ENCODE data around the gene BCL2L15. TPM values are rescaled to one million over a fixed set of nuclear protein-coding genes. Genes with fewer than 3 reads are reported as not detected.
A peak's percentile ranks its signal among the peaks of the same experiment; 100 is the strongest.

The BCL2L15 gene
- total and polyA plus RNA-seq, 2 of the 13 experiments (the other 11 are each of a cell fraction or from before 2014, with no cell fraction given), result 0.03 to 0.27 TPM

- TF ChIP-seq, protein P1, sequence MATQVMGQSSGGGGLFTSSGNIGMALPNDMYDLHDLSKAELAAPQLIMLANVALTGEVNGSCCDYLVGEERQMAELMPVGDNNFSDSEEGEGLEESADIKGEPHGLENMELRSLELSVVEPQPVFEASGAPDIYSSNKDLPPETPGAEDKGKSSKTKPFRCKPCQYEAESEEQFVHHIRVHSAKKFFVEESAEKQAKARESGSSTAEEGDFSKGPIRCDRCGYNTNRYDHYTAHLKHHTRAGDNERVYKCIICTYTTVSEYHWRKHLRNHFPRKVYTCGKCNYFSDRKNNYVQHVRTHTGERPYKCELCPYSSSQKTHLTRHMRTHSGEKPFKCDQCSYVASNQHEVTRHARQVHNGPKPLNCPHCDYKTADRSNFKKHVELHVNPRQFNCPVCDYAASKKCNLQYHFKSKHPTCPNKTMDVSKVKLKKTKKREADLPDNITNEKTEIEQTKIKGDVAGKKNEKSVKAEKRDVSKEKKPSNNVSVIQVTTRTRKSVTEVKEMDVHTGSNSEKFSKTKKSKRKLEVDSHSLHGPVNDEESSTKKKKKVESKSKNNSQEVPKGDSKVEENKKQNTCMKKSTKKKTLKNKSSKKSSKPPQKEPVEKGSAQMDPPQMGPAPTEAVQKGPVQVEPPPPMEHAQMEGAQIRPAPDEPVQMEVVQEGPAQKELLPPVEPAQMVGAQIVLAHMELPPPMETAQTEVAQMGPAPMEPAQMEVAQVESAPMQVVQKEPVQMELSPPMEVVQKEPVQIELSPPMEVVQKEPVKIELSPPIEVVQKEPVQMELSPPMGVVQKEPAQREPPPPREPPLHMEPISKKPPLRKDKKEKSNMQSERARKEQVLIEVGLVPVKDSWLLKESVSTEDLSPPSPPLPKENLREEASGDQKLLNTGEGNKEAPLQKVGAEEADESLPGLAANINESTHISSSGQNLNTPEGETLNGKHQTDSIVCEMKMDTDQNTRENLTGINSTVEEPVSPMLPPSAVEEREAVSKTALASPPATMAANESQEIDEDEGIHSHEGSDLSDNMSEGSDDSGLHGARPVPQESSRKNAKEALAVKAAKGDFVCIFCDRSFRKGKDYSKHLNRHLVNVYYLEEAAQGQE (IDR thresholded peaks at IDR 0.05; ENCODE audit: borderline replicate concordance in 1 of 2, low read depth in 1 of 2, low read length in 2 of 2), result peak in 1 of 2 experiments; percentile 10; a peak in 1 of 4 replicates
- TF ChIP-seq TCF12 (IDR thresholded peaks at IDR 0.05) (no peak), TCF12 (CRISPR knock-in tag; IDR thresholded peaks at IDR 0.05) (no peak), KMT2A (CRISPR knock-in tag; IDR thresholded peaks at IDR 0.05) (peak; percentile 65), DR1 (CRISPR knock-in tag; IDR thresholded peaks at IDR 0.05) (no peak), KDM3A (CRISPR knock-in tag; IDR thresholded peaks at IDR 0.05; ENCODE audit: low read depth) (no peak), KDM5A (IDR thresholded peaks at IDR 0.05; ENCODE audit: borderline replicate concordance, low read length) (peak; percentile 80; the same call in 1 of the 2 replicates), SIX1 (CRISPR knock-in tag; IDR thresholded peaks at IDR 0.05; ENCODE audit: borderline replicate concordance) (no peak), PAX8 (CRISPR knock-in tag; IDR thresholded peaks at IDR 0.05; ENCODE audit: borderline replicate concordance) (no peak), HDAC1 (CRISPR knock-in tag; IDR thresholded peaks at IDR 0.05) (peak; percentile 95), LRRFIP1 (CRISPR knock-in tag; conservative IDR thresholded peaks at IDR 0.05) (no peak), ZNF761 (CRISPR knock-in tag; conservative IDR thresholded peaks at IDR 0.05) (peak; percentile 79), ZNF878 (CRISPR knock-in tag; IDR thresholded peaks at IDR 0.05) (peak; percentile 87), IRX3 (CRISPR knock-in tag; IDR thresholded peaks at IDR 0.05; ENCODE audit: borderline replicate concordance, low read depth) (no peak), TBX3 (IDR thresholded peaks at IDR 0.05; ENCODE audit: borderline replicate concordance) (peak; percentile 31; the same call in 1 of the 2 replicates), FOXM1 (CRISPR knock-in tag; IDR thresholded peaks at IDR 0.05) (no peak), POGK (CRISPR knock-in tag; conservative IDR thresholded peaks at IDR 0.05) (peak; percentile 94)
- TF ChIP-seq, protein P2, sequence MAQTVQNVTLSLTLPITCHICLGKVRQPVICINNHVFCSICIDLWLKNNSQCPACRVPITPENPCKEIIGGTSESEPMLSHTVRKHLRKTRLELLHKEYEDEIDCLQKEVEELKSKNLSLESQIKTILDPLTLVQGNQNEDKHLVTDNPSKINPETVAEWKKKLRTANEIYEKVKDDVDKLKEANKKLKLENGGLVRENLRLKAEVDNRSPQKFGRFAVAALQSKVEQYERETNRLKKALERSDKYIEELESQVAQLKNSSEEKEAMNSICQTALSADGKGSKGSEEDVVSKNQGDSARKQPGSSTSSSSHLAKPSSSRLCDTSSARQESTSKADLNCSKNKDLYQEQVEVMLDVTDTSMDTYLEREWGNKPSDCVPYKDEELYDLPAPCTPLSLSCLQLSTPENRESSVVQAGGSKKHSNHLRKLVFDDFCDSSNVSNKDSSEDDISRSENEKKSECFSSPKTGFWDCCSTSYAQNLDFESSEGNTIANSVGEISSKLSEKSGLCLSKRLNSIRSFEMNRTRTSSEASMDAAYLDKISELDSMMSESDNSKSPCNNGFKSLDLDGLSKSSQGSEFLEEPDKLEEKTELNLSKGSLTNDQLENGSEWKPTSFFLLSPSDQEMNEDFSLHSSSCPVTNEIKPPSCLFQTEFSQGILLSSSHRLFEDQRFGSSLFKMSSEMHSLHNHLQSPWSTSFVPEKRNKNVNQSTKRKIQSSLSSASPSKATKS (CRISPR knock-in tag; IDR thresholded peaks at IDR 0.05), result no peak
These were observed 41.8 kb upstream of the BCL2L15 start, which contains the start of gene HIPK1 (continued) for GRCh38 chr1:113928941-113929749.

Data from HepG2 (cell line).